GM12874 (cell line): ENCODE results near the gene PRM2.

Experiments used
- CTCF ChIP-seq: IDR thresholded peaks from 2 replicates; pipeline ENCODE4 v1.5.1; 2011; ENCODE audit warnings: low read depth, mild to moderate bottlenecking, control low read depth, low read length, moderate library complexity; ENCODE audit not compliant: insufficient read depth

The PRM2 gene

GRCh38 chr16:11274964-11275363 is 1.3 kb downstream of the PRM2 start:
- TF ChIP-seq CTCF, result no peak

GRCh38 chr16:11273721-11274324 is 2.5 kb downstream of the PRM2 start:
- TF ChIP-seq CTCF, result no peak

GRCh38 chr16:11272921-11273720 is 3.2 kb downstream of the PRM2 start, which contains the start of gene PRM3:
PRM3 (minus strand) TSS chr16:11273629; CDS start chr16:11273595, 34 bp downstream.
- TF ChIP-seq CTCF, result no peak

- no peak for TF ChIP-seq CTCF
Observed at GRCh38 chr16:11272484-11272883, 3.8 kb downstream of the PRM2 start.

GRCh38 chr16:11271610-11272009 is 4.7 kb downstream of the PRM2 start:
- no peak for TF ChIP-seq CTCF

- TF ChIP-seq CTCF, result no peak
Observed at GRCh38 chr16:11270602-11271162, 5.6 kb downstream of the PRM2 start.

GRCh38 chr16:11268921-11269375 is 7.3 kb downstream of the PRM2 start, which contains the start of gene TNP2:
TNP2 (minus strand) TSS chr16:11269325; CDS start chr16:11269262, 63 bp downstream.
- TF ChIP-seq CTCF, result no peak
